KOPT-K1 (cell line): ENCODE measurements around the gene ZNF497.
"Not testable (repeated sequence)": the region's sequence is repeated elsewhere in the genome, so short reads cannot be mapped to it uniquely, and the experiment has no call there.

Source experiments
- H3K27ac ChIP-seq: fragments of 200-600 bp; sonication (generic); 2 replicates; pipeline ENCODE4 v1.5.1; 2016; ENCODE audit warnings: antibody characterized with exemption, mild to moderate bottlenecking, low read depth, low read length; ENCODE audit not compliant: poor library complexity, severe bottlenecking
- H3K36me3 ChIP-seq: fragments of 200-600 bp; sonication (generic); 2 replicates; pipeline ENCODE4 v1.5.1; 2017; ENCODE audit warnings: antibody characterized with exemption, mild to moderate bottlenecking, low read length, moderate library complexity; ENCODE audit not compliant: insufficient read depth
- H3K9me3 ChIP-seq: fragments of 200-600 bp; sonication (generic); 2 replicates; pipeline ENCODE4 v1.5.1; 2017; ENCODE audit warnings: antibody characterized with exemption, low read length, mild to moderate bottlenecking; ENCODE audit not compliant: insufficient read depth, poor library complexity, severe bottlenecking

The ZNF497 gene

DNA sequence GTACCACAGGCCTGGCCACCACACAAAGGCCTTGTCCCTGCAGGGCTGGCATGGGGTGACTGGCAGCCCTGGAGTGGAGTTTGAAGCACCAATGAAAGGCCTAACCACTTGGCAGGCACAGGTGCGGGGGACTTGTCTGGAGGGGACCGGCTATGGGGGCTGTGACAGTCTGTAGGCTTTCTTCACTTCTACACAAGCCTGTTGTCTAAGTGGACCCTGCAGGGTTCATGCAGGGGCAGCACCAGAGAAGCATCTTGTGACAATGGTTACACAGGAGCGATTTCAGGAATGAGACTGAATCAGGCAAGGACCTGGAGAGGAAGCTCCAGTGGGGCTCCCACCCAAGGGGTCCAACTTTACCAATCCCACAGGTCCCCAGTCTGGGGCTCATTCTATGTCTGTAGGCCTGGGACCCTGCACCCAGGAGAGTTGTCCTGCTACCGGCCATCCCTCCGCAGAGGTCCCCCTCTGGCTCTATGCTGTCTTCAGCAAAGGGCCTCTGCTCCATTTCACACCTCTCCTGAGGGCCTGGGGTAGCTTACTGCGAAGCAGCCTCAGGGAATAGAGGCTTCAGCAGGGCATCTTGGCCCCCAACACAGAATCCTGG is 20.5 kb upstream of the ZNF497 start:
- Histone ChIP-seq H3K27ac (no peak overlapping the region), H3K9me3 (no peaks in the 10 kb centered on the region), H3K36me3 (peaks cover 3% of the 10 kb centered on the region)

- H3K36me3 ChIP-seq: no peaks in the 10 kb centered on the region
- peak overlapping the region; percentile 78 for H3K27ac ChIP-seq
- H3K9me3 ChIP-seq: no peaks in the 10 kb centered on the region
Measured at GRCh38 chr19:58381460-58382212, 19.1 kb upstream of the ZNF497 start.

DNA sequence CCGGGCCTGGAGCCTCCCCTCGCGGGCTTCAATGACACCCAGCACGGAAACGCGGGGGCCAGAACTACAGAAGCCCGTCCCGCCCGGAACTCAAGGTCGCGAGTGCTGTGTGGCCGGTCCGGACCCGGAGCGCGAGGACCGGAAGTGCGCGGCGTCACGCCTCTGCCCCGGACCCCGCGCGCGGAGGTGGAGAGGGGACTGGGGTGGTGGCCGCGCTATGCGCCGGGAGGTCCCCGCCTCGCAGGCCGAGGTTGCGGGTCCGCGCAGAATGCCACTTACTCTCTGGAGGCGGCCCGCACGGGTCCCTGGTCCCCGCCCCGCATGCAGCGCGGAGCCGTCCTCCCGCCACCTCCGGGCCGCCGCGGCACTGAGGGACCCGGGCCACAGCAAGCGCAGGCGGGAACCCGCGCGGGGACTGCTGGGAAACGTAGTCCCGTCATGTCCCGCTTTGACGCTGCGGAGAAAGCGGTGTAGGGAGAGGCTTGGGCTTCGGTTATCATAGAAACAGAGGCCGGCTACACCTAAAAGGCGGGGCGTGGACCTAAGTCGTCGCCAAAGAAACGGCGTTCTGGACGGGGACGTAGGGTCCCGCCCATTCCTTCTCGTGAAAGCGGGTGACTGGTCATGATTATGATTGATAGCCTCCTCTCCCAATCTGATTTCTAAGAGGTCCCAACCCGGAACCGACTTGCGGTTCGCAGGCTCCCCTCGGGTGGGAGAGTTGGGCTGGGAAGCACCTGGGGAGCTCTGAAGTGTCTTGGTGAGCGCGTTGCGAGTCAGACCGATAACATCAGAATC is 18.3 kb upstream of the ZNF497 start, which contains the start of gene ZNF837:
TSS of gene ZNF837 (minus strand) at position 369 of the 798 bp plus-strand sequence. CDS start 11,698 bp downstream, outside the sequence.
- H3K9me3 ChIP-seq: no peaks in the 10 kb centered on the region
- H3K27ac ChIP-seq: peak within 1 kb of the TSS; percentile 78
- H3K36me3 ChIP-seq: no peaks in the 10 kb centered on the region

GRCh38 chr19:58380037-58380661 is 17.6 kb upstream of the ZNF497 start:
- H3K36me3 ChIP-seq: no peaks in the 10 kb centered on the region
- no peaks in the 10 kb centered on the region for H3K9me3 ChIP-seq
- H3K27ac ChIP-seq: peak overlapping the region; percentile 78

DNA sequence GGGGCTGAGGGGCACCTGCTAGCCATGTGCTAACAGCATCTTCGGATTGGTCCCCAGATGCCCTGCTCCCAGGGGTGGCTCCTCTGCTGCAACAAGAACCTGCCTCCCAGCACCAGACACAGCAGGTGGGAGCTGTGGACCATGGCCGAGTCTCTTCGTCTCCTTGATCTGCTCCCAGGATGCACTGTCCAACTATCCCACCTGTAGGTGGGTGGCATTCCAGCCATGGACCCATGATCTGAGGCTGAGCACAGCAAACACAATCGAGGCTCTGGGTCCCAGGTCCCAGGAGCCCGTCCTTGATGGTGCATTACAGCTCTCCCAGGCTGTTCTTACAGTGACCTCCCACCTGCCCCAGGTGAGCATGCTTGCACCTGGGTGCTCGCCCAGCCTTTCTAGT is 16.7 kb upstream of the ZNF497 start:
- Histone ChIP-seq H3K36me3 (no peaks in the 10 kb centered on the region), H3K27ac (peak overlapping the region; percentile 78), H3K9me3 (no peaks in the 10 kb centered on the region)

- not testable (repeated sequence) for H3K9me3 ChIP-seq, H3K36me3 ChIP-seq, H3K27ac ChIP-seq
Measured at GRCh38 chr19:58376724-58377123, 14.2 kb upstream of the ZNF497 start.

- H3K9me3 ChIP-seq: no peaks in the 10 kb centered on the region
- H3K36me3 ChIP-seq: no peaks in the 10 kb centered on the region
- no peak overlapping the region for H3K27ac ChIP-seq
Measured at GRCh38 chr19:58374200-58374599, 11.6 kb upstream of the ZNF497 start.

- Histone ChIP-seq H3K9me3 (no peaks in the 10 kb centered on the region), H3K36me3 (no peaks in the 10 kb centered on the region), H3K27ac (no peak overlapping the region)
Measured at GRCh38 chr19:58372311-58373133, 10.0 kb upstream of the ZNF497 start.

DNA sequence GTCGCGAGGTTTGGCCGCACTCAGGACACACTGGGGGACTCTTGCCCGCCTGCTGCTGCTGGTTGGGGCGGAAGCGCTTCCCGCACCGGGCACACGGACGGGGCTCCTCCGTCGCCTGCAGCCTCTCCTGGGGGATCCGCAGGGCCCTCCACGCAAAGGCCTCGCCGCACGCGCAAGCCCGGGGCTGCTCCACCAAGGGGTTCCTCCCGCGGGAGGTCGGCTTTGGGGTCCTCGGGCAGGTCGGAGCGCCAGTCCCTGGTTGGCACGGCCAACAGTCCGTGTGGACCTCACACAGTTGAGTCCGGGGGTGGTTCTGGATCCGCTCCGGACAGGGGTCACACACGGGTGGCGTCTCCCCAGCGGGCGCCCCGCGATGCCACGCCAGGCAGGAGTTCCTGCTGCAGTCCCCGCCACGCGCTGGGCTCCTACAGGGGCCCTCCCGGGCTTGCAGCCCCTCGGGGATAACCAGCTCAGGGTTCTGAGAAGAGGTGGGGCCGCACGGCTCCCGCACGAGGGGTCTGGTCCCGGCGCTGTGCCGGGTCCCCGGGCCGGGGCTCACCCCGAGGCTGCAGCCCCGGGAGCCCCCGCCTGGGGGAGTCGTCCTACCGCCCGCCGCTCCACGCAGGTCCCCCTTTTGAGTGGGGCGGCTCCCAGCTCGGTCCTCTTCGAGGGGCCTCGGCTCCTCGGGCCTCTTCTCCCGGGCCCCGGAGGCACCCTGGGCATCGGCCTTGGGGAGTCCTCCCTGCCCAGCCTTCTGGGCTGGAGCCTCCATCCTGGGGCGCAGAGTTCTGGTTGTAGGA is 6.2 kb upstream of the ZNF497 start:
- H3K27ac ChIP-seq: no peak overlapping the region
- H3K9me3 ChIP-seq: no peaks in the 10 kb centered on the region
- H3K36me3 ChIP-seq: no peaks in the 10 kb centered on the region

DNA sequence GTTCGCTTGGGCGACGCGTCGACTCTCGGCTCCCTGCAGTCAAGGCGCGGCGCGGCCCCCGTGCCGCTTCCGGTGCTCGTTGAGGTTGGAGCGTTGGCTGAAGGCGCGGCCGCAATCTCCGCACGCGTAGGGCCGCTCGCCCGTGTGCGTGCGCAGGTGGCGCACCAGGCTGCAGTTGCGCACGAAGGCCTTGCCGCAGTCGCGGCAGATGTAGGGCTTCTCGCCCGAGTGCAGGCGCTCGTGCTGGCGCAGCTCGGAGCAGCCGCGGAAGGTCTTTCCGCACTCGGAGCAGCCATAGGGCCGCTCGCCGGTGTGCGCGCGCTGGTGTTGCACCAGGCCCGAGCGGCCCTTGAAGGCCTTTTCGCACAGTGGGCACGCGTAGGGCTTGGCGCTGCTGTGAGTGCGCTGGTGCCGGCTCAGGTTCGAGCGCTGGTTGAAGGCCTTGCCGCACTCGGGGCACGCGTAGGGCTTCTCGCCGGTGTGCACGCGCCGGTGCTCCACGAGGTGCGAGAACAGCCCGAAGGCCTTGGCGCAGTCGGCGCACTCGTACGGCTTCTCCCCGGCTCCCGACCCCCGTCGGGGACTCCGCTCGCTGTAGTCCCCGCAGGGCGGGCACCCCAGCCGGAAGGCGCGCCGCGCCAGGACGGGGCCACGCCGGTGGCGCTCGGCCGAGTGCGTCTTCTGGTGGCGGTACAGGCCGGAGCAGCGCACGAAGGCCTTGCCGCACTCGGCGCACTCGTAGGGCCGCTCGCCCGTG is 5.3 kb upstream of the ZNF497 start:
- Histone ChIP-seq H3K9me3 (no peaks in the 10 kb centered on the region), H3K27ac (no peak overlapping the region), H3K36me3 (no peaks in the 10 kb centered on the region)

GRCh38 chr19:58366585-58367430 is 4.3 kb upstream of the ZNF497 start:
- H3K9me3 ChIP-seq: no peaks in the 10 kb centered on the region
- H3K36me3 ChIP-seq: no peaks in the 10 kb centered on the region
- H3K27ac ChIP-seq: no peak overlapping the region

- Histone ChIP-seq H3K27ac (no peak overlapping the region), H3K9me3 (no peaks in the 10 kb centered on the region), H3K36me3 (no peaks in the 10 kb centered on the region)
Measured at GRCh38 chr19:58364146-58364545, 1.6 kb upstream of the ZNF497 start.
